HG03378 (cell line): ENCODE measurements around the gene DUSP9.
"Not testable (repeated sequence)": the region's sequence is repeated elsewhere in the genome, so short reads cannot be mapped to it uniquely, and the experiment has no call there.

Source experiments
- ATAC-seq: cut with Tn5 transposase; IDR thresholded peaks from one replicate; pipeline ENCODE4 v1.9.1; 2021; ENCODE audit warnings: mild to moderate bottlenecking, moderate library complexity; ENCODE audit not compliant: unreplicated experiment

The DUSP9 gene

GRCh38 chrX:153670748-153671588, 24.0 kb downstream of the DUSP9 start:
- ATAC-seq = no peak

DNA sequence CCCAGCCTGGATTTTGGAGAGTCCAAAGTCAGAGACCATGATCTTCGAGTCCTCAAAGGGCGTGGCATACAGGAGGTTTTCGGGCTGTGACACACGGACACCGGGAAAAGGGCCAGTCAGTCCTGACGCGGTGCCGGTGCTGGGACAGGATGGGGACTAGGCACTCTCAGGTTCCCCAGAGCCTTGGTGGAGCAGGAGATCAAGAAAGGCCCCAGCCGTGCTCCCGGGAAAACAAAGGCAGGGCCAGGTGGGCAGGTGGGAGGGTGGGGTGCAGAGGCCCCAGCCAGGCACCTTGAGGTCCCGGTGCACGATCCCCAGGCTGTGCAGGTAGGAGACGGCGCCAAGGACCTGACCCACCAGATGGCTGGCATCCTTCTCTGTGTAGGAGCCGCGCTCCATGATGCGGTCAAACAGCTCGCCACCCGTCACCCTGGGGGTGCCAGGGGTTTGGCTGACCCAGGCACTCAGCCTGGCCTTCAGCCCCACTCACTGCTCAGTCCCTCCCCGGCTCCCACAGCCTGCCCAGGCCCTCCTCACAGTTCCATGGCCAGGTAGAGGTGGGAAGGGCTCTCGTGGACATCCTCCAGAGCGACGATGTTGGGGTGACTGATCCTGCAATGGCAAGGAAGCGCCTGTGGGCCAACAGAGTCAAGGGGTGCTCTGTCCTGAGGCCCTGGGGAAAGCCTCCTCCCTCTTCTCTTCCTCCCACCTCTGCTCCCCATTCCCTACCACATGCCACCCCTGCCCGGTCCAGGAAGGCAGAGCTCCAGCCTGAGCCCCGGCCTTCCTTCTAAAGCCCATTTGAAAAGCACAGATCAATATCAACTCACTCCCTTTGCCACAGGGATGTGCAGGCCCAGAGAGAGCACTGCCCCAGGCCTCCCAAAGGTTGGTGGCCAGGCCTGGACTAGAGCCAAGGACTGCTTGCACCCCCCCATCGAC, 24.9 kb downstream of the DUSP9 start:
- ATAC-seq = no peak

DNA sequence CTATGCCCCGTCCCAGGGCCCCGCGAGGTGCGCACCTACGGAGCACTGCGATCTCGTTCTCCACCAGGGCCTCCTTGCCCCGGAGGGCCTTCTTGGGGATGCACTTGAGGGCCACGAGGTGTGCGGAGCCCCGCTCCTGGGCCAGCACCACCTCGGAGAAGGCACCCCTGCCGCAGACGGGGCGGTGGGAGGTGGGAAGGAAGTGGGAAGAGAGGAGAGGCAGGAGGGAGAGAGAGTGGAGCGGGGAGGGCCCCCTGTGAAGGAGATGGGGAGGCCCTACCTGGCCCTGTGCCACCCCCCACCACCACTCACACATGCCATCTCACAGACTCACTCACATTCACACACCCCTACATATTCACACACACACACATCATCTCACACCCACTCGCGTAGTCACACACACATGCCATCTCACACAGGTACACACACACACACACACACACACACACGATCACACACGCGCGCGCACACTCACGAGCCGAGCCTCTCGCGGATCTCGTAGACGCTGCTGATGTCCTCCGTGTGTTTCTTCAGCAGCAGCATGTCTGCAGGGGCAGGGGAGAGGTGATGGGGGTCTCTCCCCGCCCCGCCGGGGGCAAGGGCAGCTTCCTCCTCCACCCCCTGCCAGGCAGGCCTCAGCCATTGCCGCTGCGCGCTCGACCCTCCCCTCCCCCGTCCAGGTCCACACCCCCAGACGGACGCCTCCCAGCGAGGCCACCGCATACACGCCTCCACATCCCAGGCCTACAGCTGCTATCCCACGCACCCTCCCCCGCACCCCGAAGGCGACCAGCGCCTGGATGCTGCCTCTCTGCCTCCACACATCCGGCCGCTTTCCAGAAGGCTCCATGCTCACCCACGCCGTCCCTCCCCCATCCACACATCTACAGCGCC, 25.8 kb downstream of the DUSP9 start:
- ATAC-seq = no peak

GRCh38 chrX:153673428-153674218, 26.6 kb downstream of the DUSP9 start, which contains the start of gene PNCK:
PNCK (minus strand) TSS chrX:153673813; CDS start chrX:153673076, 737 bp downstream.
- no peak for ATAC-seq

DNA sequence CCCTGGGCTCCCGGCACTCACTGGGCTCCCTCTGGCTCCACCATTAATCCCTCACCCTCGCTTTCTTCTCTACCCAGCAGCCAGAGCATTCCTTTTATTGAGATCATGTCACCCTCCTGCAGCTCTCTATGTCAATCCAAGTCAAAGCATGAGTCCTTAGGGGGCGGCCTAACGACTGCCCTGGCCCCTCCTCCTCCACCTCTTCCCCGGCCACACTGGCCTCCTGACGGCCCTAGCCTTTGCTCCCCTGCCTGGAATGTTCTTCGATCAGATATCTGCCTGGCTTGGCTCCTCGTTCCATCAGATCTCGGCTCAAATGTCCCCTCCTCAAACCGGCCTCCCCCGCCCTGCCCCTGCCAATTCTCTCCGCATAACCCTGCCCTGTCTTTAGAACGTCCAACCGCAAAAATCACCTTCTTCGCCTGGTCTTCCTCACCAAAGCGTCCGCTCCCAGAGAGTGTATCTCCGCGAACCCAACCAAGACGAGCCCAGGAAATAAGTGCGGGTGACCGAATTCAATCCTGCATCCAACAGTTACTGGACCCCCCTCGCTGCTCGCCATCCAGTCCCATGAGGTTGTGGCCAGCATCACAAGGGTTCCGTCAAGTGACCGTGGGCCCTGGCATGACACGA, 27.3 kb downstream of the DUSP9 start:
- no peak for ATAC-seq

DNA sequence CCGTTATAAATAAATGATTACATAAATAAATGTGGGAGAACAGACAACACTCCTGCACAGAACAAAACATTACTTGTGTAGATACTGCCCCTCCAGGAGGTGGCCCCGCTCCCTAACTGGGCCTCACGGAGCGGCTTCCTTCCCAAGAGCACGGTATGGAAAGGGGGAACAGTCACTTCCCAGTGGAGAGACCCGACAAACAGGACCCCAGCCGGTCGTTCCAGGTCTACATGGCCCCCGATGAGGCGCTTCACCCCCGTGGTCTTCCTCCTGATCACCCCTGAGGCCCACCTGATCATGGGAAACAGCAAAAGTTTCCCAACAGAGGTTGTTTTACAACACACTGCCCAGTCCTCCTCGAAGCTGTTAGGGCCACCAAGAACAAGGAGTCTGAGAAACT, 34.2 kb downstream of the DUSP9 start:
- no peak for ATAC-seq

GRCh38 chrX:153683486-153683885, 36.5 kb downstream of the DUSP9 start:
- ATAC-seq = not testable (repeated sequence)

DNA sequence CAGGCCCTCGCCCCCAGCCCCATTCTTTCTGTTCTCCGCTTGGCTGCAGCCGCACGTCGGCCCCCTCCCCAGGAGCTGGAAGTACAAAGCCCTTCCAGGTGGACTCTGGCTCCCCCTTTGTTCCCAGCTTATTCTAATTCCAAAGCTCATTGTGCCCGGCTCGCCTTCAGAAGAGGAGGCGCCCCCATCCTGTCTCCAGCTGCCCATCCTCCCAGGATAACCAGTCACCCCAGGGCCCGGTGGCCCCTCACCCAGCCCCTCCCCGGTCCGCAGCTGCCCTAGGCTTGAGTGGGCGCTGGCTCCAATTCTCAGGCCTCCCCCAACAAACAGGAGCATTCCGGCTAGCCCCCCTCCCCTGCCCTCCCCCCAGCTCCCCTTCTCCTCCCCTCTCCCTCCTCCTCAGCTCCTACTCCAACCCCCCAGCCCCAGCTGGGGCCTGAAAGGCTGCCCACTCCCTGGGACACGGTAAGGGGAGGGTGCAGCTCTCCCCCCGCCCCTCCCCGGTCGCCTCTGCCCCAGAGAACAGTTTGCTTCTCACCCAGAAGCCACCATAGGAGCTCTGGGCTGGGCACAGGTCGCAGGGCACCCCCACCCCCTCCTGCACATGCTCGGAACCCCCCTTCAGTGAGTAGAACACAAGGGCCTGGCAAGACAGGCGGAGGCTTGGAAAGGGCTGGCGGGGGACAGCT, 37.6 kb downstream of the DUSP9 start:
- no peak for ATAC-seq

DNA sequence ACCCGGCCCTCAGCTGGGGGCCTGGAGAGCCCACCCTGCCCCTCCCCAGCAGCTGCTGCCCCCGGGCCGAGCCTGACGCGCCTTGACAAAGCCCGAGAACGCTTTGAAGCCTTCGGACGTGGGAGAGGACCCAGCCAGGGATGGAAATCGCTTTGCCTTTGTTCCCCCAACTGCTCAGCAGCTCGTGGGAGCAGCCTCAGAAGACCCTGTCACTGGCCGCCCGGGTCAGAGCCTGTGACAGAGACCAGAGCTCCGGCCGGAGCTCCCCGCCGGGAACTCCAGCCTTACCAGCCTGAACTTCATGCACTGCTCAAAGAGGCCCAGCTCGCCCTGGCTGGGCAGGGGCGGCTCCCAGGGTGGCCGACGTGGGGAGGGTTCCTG, 38.1 kb downstream of the DUSP9 start:
- ATAC-seq = no peak

DNA sequence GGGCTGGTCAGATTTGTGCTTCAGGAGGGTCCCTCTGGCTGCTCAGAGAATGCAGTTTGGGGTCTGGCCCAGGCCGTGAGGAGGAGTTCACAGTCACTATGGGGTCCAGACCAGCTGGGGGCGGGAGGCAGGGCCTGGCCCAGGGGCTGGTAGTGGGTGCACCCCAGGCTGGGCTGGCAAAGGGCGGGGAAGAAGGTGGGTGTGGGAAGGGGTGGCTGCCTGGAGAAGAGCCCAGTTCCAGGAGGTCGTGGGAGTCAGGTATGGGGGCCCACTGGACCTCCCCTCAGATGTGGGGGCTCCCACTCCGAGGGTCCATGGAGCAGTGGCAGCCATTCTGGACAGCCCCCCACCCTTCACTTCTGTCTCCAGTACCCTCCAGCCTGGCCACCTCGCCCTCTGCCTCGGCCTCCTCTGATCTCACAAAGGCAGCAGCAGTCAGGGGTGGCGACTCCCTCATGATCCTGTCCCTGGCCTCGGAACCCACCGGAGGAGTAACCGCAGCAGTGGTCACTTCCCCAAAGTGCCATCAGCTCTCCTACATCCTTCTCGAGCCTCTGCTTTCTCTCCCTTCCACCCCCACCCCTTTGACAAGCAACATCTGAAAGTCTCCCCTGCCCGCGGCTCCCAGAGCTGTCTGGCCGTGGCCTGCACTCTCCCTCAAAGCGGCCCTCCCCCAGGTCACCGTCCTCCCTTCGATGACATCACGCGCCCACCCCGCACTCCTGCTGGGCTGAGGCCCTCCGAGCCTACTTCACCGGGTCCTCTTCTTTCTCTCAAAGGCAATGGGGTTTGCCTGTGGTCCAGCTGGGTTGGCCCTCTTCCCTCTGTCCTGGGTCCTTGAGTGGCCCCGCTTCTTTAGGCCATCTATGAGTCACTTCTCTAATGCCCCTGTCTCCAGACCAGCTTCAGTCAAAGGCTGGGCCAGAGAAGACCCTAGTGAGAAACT, 39.0 kb downstream of the DUSP9 start:
- no peak for ATAC-seq

DNA sequence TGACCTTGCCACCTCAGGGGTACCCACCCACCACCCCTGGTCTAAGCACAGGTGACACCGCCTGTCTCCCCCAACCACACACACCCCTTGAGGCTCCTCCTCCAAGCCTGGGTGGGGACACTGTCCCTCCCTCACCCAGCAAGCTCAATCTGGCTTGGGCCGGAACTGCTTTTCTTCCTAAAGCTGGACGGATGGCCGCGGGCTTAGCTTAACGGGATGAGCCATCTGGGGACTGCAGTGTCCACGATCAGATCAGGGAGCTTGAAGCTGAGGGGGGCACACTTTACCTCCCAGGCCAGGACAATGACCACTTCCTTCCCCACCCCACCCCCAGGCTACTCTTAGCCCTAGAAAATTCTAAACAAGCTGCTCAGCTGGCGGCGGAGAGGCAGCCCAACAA, 39.7 kb downstream of the DUSP9 start:
- no peak for ATAC-seq

GRCh38 chrX:153687121-153688039, 40.4 kb downstream of the DUSP9 start, which contains the start of gene SLC6A8:
SLC6A8 (plus strand) TSS chrX:153687926; CDS start chrX:153688575, 649 bp downstream.
- ATAC-seq = no peak

DNA sequence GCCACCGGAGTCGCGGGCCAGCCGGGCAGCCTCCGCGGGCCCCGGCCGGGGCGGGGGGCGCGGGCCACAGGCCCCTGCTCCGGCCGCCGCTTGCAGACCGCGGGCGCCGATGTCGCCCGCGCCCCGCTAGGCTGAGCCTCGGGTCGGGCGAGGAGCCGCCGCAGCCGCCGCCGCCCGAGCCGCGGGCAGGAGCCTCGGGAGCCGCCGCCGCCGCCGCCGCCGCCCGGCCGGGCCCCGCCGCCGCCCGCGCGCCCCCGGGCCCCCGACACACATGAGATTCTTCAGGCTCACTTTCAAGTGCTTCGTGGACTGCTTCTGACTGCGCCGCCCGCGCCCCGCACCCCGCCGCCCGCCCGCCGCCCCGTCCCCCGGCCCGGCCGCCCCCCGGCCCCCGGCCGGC, 41.1 kb downstream of the DUSP9 start:
- ATAC-seq = no peak

- no peak for ATAC-seq
Measured at GRCh38 chrX:153688506-153688905, 41.5 kb downstream of the DUSP9 start.

GRCh38 chrX:153688911-153689590, 42.0 kb downstream of the DUSP9 start:
- no peak for ATAC-seq
